Tibial nerve (tissue), 4 donors: ENCODE measurements around the gene AMBP. TPM values are rescaled to one million over a fixed set of nuclear protein-coding genes. Genes with fewer than 3 reads are reported as not detected.

ENCODE experiments used
- DNase-seq, 2 donors: peaks; one replicate each; pipeline ENCODE4 v3.0.0-alpha.2; 2019; ENCODE audit warnings: low spot score in 2 of 2
- H3K27ac ChIP-seq, 4 donors: fragments of 200-600 bp; sonication (generic) in 3 of 4; one replicate each; pipeline ENCODE4 v1.5.1; 2017 to 2019; ENCODE audit warnings: mild to moderate bottlenecking in 1 of 4
- H3K27me3 ChIP-seq, 2 donors: fragments of 200-600 bp; sonication (generic) in 1 of 2; one replicate each; pipeline versions ENCODE4 v1.5.1 to v1.6.0; 2017 to 2019
- H3K36me3 ChIP-seq, 3 donors: fragments of 200-600 bp; sonication (generic); one replicate each; pipeline ENCODE4 v1.5.1; 2018 to 2019
- H3K4me1 ChIP-seq, 4 donors: fragments of 200-600 bp; sonication (generic) in 3 of 4; one replicate each; pipeline ENCODE4 v1.5.1; 2017 to 2019
- H3K4me3 ChIP-seq, 4 donors: fragments of 200-600 bp; sonication (generic) in 3 of 4; one replicate each; pipeline ENCODE4 v1.5.1; 2017 to 2019; ENCODE audit warnings: mild to moderate bottlenecking in 1 of 4, moderate library complexity in 1 of 4
- H3K9me3 ChIP-seq, 4 donors: fragments of 200-600 bp; sonication (generic) in 3 of 4; one replicate each; pipeline ENCODE4 v1.5.1; 2017 to 2019
- EP300 ChIP-seq, 2 donors: sonication (generic); formaldehyde crosslinking; IDR thresholded peaks; one replicate each; pipeline ENCODE4 v1.6.1; 2017; ENCODE audit warnings: antibody characterized with exemption in 2 of 2, mild to moderate bottlenecking in 1 of 2
- POLR2A ChIP-seq, 2 donors: fragments of 450-650 bp; IDR thresholded peaks; one replicate each; pipeline ENCODE4 v1.6.1; 2017; ENCODE audit warnings: antibody characterized with exemption in 2 of 2, mild to moderate bottlenecking in 2 of 2, moderate library complexity in 2 of 2
- WGBS, 2 donors: methylation state at CpG; one replicate each; pipeline ENCODE4 v1.1.5; 2018; 5-methylcytosine and 5-hydroxymethylcytosine counted together
- total RNA-seq, 4 donors: library from RNA; depleted of rRNA; stranded (reverse); fragments of >200 nt; gene quantifications; one replicate each; pipeline ENCODE4 v1.1.0, GENCODE V29; 2016
- TF ChIP-seq, protein P1 (sequence below), 5 experiments: fragments of 200-600 bp in 3 of 5; fragments of 450-650 bp in 2 of 5; sonication (generic) in 3 of 5; IDR thresholded peaks; one replicate each; pipeline ENCODE4 v1.5.1; 2016 to 2019; ENCODE audit warnings: antibody characterized with exemption in 5 of 5, mild to moderate bottlenecking in 3 of 5, moderate library complexity in 2 of 5

The AMBP gene
- total RNA-seq, 4 donors from 2014 or later: not detected

DNA sequence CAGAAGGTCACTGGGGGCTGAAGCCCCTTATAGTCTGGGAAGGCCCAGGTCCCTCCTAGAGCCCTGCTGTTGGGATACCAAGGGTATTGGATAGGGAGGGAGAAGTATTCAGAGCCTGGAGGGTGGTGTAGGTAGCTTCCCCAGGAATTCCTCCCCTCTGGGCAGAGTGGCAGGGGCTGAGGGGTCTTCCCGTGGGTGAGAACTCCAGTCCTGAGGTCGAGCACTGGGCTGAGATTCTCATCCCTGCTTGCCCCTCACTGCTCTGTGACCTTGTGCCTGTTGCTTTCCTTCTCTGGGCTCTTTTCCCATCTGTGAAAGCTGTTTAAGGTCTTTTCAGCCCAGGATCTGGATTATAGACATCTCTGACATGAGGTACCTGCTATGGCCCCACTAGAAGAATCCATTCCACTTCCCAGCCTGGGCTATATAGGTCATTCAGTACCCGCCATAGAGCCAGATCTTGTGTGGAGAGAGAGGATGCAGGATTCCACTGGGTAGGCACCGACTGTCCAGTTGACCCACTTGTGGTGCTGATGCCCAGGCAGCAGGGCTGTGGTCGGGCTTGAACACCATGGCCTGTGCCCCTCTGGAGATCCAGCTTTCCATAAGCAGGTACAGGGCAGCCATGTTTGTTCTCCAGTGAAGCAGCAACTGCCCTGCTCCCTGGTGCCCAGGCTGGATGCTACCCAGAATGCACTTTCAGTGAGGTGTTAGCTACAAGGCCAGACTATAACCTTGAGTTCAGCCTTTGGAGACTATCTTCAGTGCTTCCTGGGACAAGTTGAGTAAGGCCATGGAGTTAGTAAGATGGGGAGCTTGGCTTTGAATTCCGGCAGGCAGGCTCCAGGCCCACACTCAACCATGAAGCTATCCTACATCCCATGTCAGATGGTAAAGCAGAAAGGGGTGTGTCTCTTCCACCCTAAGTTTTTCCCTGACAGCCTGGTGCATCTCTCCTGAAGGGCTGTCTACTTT, 60.1 kb downstream of the AMBP start:
- Histone ChIP-seq H3K9me3 (peaks cover 0 to 50% (median 7%) of the 10 kb centered on the region in 4 donors), H3K4me3 (no peak overlapping the region), H3K4me1 (no peaks in the 10 kb centered on the region), H3K27me3 (no peaks in the 10 kb centered on the region), H3K36me3 (peaks cover 0 to 84% (median 0%) of the 10 kb centered on the region in 3 donors), H3K27ac (no peak overlapping the region)
- DNase-seq: peak in 1 of 2 donors; percentile 2
- TF ChIP-seq POLR2A (IDR thresholded peaks at IDR 0.05) (no peak), EP300 (IDR thresholded peaks at IDR 0.05) (no peak)
- TF ChIP-seq, protein P1, sequence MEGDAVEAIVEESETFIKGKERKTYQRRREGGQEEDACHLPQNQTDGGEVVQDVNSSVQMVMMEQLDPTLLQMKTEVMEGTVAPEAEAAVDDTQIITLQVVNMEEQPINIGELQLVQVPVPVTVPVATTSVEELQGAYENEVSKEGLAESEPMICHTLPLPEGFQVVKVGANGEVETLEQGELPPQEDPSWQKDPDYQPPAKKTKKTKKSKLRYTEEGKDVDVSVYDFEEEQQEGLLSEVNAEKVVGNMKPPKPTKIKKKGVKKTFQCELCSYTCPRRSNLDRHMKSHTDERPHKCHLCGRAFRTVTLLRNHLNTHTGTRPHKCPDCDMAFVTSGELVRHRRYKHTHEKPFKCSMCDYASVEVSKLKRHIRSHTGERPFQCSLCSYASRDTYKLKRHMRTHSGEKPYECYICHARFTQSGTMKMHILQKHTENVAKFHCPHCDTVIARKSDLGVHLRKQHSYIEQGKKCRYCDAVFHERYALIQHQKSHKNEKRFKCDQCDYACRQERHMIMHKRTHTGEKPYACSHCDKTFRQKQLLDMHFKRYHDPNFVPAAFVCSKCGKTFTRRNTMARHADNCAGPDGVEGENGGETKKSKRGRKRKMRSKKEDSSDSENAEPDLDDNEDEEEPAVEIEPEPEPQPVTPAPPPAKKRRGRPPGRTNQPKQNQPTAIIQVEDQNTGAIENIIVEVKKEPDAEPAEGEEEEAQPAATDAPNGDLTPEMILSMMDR (IDR thresholded peaks at IDR 0.05): no peak
- WGBS, 2 donors: 87 to 88% methylated on average over 6 of the region's 6 CpGs

DNA sequence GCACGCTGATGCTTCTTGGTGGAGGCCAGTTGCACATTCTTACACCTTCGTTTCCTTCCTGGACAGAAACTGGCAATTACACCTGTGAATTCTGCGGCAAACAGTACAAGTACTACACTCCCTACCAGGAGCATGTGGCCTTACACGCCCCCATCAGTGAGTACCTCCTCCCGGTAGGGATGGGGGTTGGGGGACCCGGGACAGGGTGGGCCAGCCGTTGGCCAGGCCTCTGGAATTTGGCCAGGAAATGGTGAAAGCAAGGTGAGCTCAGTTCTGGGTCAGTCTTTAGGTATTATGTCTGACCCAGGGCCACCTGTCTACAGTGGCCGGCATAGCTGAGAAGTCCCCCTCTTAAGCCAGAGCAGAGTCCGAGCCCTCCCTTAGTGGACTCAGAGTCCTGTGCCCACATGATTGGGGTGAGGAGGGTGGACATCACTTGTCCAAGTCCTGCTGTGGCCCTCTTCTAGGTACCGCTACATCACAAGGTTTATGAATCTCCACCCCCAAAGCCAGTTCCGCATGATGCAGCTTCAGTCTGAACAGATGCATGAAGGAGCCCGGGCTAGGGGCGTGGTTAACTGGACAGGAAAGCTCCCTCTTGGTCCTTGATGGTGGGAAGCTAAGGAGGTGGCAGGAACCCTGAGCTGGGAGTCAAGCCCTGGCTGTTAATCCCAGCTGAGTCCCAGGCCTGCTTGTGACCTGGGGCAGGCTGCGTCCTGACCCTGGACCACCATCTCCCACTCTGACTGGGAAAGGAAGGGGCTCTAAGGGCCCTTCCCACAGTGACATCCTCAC, 61.3 kb downstream of the AMBP start:
- peaks cover 0 to 86% (median 0%) of the 10 kb centered on the region in 3 donors for H3K36me3 ChIP-seq
- H3K4me1 ChIP-seq: no peaks in the 10 kb centered on the region
- H3K9me3 ChIP-seq: peaks cover 0 to 47% (median 3%) of the 10 kb centered on the region in 4 donors
- TF ChIP-seq POLR2A (IDR thresholded peaks at IDR 0.05): no peak
- no peak for TF ChIP-seq EP300 (IDR thresholded peaks at IDR 0.05)
- no peak overlapping the region for H3K4me3 ChIP-seq
- H3K27ac ChIP-seq: no peak overlapping the region
- peak in 1 of 2 donors; percentile 2 for DNase-seq
- no peaks in the 10 kb centered on the region for H3K27me3 ChIP-seq
- 94 to 96% methylated on average over 13 to 14 of the region's 14 CpGs for WGBS, 2 donors

DNA sequence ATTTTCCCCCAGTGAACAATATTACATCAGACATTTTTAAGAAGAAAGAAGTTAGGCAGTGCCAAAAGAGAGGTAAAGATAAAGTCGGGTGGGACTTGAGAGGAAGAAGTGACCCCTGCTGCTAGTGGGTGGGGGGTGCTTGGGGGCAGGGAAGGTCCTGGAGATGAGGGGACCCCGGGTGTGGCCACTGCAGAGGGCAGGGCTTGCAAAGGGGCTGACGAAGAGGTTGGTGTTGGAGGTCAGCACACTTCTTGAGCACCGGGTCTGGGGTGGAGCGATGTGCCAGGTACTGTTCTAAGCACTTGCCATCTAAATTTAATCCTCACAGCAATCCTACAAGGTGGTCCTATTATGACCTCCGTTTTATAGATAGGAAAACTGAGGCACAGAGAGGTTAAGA, 62.0 kb downstream of the AMBP start:
- H3K27ac ChIP-seq: no peak overlapping the region

DNA sequence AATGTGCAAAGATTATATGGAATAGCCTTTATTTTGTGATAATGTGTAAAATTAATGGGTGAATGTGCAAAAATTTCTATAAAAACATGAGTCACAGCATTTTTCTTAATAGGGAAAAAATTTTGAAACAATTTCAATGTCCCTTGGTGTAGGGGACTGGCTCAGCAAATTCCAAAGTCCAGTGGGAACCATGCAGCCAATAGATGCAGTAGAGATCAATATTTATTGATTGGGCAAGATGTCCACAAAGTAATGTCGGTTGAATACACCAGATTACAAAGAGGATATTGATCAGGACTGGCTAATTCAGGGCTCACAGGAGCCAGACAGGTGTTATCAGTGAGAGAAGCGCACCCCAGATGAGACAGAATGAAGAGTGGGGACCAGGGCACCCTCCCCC, 62.5 kb downstream of the AMBP start:
- 92 to 97% methylated on average over 2 of the region's 2 CpGs for WGBS, 2 donors
- Histone ChIP-seq H3K36me3 (peaks cover 0 to 87% (median 0%) of the 10 kb centered on the region in 3 donors), H3K27me3 (no peaks in the 10 kb centered on the region), H3K27ac (no peak overlapping the region), H3K9me3 (peaks cover 0 to 43% (median 3%) of the 10 kb centered on the region in 4 donors), H3K4me3 (no peak overlapping the region), H3K4me1 (no peaks in the 10 kb centered on the region)
- TF ChIP-seq EP300 (IDR thresholded peaks at IDR 0.05): no peak
- TF ChIP-seq, protein P1 (IDR thresholded peaks at IDR 0.05): no peak
- TF ChIP-seq POLR2A (IDR thresholded peaks at IDR 0.05): no peak
- no peak for DNase-seq

More for the DNA sequence above, 62.0 kb downstream of the AMBP start:
- 86% methylated on average over 6 of the region's 6 CpGs for WGBS, 2 donors
- Histone ChIP-seq H3K4me3 (no peak overlapping the region), H3K27me3 (no peaks in the 10 kb centered on the region), H3K9me3 (peaks cover 0 to 47% (median 3%) of the 10 kb centered on the region in 4 donors), H3K4me1 (no peaks in the 10 kb centered on the region), H3K36me3 (peaks cover 0 to 86% (median 0%) of the 10 kb centered on the region in 3 donors)
- no peak for DNase-seq
- TF ChIP-seq, protein P1 (IDR thresholded peaks at IDR 0.05): no peak
- TF ChIP-seq EP300 (IDR thresholded peaks at IDR 0.05) (no peak), POLR2A (IDR thresholded peaks at IDR 0.05) (no peak)

DNA sequence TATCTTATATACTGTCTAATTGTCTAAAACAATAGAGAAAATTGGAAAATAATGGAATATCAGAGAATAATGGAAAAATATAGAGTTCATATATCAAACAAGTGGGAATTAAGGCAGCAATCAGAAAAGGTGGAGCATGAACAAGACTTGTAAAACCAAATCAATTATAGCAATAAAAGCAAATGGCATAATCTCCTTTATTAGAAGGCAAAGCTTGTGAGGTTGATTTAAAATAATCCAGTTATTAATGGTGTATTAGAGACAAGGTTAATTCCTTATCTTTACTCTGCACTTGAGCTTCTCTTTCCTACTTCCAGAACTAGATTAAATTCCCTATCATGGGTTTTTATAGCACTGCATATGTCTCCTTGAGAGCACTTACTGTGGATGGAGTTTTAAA, 64.1 kb downstream of the AMBP start:
- H3K4me3 ChIP-seq: no peak overlapping the region
- no peak overlapping the region for H3K27ac ChIP-seq
- H3K9me3 ChIP-seq: peaks cover 0 to 28% (median 3%) of the 10 kb centered on the region in 4 donors
- TF ChIP-seq EP300 (IDR thresholded peaks at IDR 0.05) (no peak), POLR2A (IDR thresholded peaks at IDR 0.05) (no peak)
- TF ChIP-seq, protein P1 (IDR thresholded peaks at IDR 0.05): no peak
- H3K27me3 ChIP-seq: no peaks in the 10 kb centered on the region
- DNase-seq: no peak
- H3K36me3 ChIP-seq: peaks cover 0 to 84% (median 0%) of the 10 kb centered on the region in 3 donors
- no peaks in the 10 kb centered on the region for H3K4me1 ChIP-seq
